Measurements from ENCODE around the gene MS4A10. TPM values are rescaled to one million over a fixed set of nuclear protein-coding genes. Genes with fewer than 3 reads are reported as not detected.
"Not testable (repeated sequence)": the region's sequence is repeated elsewhere in the genome, so short reads cannot be mapped to it uniquely, and the experiment has no call there.

Gene MS4A10
- total RNA-seq, 2 experiments from 2014 or later = not detected

DNA sequence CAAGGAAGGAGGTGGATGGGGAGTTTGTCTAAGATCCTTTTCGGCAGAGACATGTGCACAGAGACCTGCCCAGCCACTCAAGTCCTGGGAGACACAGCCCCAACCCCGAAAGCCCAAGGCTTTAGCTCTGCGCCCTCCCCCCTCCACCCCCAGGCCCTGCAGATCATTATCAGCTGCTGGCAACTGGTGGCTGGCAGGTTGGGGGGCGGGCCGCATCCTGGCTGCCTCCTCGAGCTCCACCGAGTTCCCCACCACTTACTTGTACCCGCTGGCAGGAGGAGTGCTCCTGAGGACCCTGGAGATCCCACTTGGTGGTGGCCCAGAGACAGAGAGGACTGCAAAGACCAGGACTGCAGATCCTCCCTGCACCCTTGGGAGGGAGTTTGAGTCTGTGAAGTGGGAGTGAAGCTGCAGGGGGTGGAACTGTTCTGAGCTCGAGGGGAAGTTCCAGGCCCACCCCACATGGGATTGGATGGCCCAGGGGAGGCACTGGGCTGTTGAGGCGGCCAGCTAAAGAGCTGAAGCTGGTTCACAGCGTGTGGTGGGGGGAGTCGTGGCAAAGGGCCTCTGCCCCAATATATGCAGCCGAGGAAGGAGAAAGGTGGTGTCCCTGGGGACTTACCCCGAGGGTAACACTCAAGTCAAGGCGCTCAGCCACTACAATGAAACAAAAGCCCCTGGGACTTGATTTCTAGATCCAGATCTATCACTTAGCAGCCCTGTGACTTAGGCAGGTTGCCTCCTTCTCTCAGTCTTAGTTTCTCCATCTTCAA, 36.9 kb downstream of the MS4A10 start:
- TF ChIP-seq, protein P1, sequence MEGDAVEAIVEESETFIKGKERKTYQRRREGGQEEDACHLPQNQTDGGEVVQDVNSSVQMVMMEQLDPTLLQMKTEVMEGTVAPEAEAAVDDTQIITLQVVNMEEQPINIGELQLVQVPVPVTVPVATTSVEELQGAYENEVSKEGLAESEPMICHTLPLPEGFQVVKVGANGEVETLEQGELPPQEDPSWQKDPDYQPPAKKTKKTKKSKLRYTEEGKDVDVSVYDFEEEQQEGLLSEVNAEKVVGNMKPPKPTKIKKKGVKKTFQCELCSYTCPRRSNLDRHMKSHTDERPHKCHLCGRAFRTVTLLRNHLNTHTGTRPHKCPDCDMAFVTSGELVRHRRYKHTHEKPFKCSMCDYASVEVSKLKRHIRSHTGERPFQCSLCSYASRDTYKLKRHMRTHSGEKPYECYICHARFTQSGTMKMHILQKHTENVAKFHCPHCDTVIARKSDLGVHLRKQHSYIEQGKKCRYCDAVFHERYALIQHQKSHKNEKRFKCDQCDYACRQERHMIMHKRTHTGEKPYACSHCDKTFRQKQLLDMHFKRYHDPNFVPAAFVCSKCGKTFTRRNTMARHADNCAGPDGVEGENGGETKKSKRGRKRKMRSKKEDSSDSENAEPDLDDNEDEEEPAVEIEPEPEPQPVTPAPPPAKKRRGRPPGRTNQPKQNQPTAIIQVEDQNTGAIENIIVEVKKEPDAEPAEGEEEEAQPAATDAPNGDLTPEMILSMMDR (IDR thresholded peaks at IDR 0.05) = no peak
- ATAC-seq (peak; percentile 27), DNase-seq (no peak)
- CTCF ChIA-PET = interaction anchor here (1.4 to 5.5 kb wide), 2 partner anchors 9 to 65 kb away, joined by 3 to 41 read pairs; no protein-coding TSS in a partner anchor
- POLR2A ChIA-PET = no interaction called here
- Mint-ChIP-seq H3K27ac (no peak overlapping the region), H3K9me3 (peaks cover 6% of the 10 kb centered on the region), H3K4me3 (no peak overlapping the region), H3K27me3 (no peaks in the 10 kb centered on the region), H3K36me3 (ENCODE audit: low read depth) (no peaks in the 10 kb centered on the region), H3K4me1 (ENCODE audit: low read depth) (no peaks in the 10 kb centered on the region)
- intact Hi-C loops (cut with micrococcal nuclease) = loop anchor here (10.0 kb wide), 1 partner anchor 57 kb away; no protein-coding TSS in a partner anchor

DNA sequence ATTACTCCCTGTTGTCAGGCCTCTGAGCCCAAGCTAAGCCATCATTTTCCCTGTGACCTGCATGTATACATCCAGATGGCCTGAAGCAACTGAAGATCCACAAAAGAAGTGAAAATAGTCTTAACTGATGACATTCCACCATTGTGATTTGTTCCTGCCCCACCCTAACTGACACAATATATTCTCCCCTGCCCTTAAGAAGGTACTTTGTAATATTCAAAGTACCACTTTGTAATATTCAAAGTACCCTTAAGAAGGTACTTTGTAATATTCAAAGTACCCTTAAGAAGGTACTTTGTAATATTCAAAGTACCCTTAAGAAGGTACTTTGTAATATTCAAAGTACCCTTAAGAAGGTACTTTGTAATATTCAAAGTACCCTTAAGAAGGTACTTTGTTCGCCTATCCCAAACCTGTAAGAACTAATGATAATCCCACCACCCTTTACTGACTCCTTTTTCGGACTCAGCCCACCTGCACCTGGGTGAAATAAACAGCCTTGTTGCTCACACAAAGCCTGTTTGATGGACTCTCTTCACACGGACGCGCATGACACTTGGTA, 38.7 kb downstream of the MS4A10 start:
- intact Hi-C loops (cut with micrococcal nuclease) = loop anchor here (10.0 kb wide), 1 partner anchor 59 kb away; no protein-coding TSS in a partner anchor
- CTCF ChIA-PET = interaction anchor here (0.8 to 5.5 kb wide), 4 partner anchors 7 to 364 kb away, joined by 3 to 41 read pairs (median 4); no protein-coding TSS in a partner anchor
- POLR2A ChIA-PET = not testable (repeated sequence)

GRCh38 chr11:60825118-60825517, 40.0 kb downstream of the MS4A10 start:
- ATAC-seq (no peak), DNase-seq (no peak)
- TF ChIP-seq, protein P1 (IDR thresholded peaks at IDR 0.05) = no peak
- intact Hi-C loops (cut with micrococcal nuclease) = loop anchor here (10.0 kb wide), 1 partner anchor 60 kb away; no protein-coding TSS in a partner anchor
- Mint-ChIP-seq H3K27me3 (no peaks in the 10 kb centered on the region), H3K9me3 (no peaks in the 10 kb centered on the region), H3K4me1 (ENCODE audit: low read depth) (no peaks in the 10 kb centered on the region), H3K36me3 (ENCODE audit: low read depth) (no peaks in the 10 kb centered on the region), H3K27ac (no peak overlapping the region), H3K4me3 (no peak overlapping the region)
- ChIA-PET CTCF (interaction anchor here (1.0 to 1.4 kb wide), 2 partner anchors 50 to 62 kb away, joined by 3 to 4 read pairs; no protein-coding TSS in a partner anchor), POLR2A (interaction anchor here (0.5 kb wide), 1 partner anchor 157 kb away, joined by 3 read pairs; no protein-coding TSS in a partner anchor)

More for the DNA sequence above, 38.7 kb downstream of the MS4A10 start:
- H3K9me3 Mint-ChIP-seq; DNase-seq; ATAC-seq; H3K27ac Mint-ChIP-seq; H3K27me3 Mint-ChIP-seq; H3K36me3 Mint-ChIP-seq (ENCODE audit: low read depth); H3K4me3 Mint-ChIP-seq; H3K4me1 Mint-ChIP-seq (ENCODE audit: low read depth): not testable (repeated sequence)

DNA sequence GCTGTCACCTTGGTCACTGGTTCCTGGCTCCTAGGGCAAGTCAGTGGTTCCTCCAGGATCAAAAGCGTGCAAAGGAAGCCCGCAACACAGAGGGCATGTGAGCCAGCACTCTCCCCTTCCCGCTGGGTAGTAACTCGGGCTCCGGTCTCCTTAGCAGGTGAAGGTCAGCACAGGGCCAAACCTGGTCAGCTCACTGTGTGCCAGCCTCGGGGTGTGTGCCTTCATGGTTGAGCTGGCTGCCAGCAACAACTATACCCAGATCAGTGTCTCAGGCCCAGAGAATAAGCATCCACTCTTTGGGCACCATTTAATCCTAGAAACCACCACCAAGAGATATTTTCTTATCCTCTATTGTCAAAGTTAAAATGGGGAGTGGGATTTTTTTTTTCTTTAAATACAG, 40.7 kb downstream of the MS4A10 start:
- CTCF ChIA-PET = interaction anchor here (2.2 kb wide), 1 partner anchor 76 kb away, joined by 5 read pairs; no protein-coding TSS in a partner anchor

More for the DNA sequence above, 40.7 kb downstream of the MS4A10 start:
- DNase-seq = no peak
- Mint-ChIP-seq H3K4me1 (ENCODE audit: low read depth) (no peaks in the 10 kb centered on the region), H3K27ac (no peak overlapping the region), H3K4me3 (no peak overlapping the region), H3K27me3 (no peaks in the 10 kb centered on the region), H3K9me3 (no peaks in the 10 kb centered on the region), H3K36me3 (ENCODE audit: low read depth) (no peaks in the 10 kb centered on the region)
- TF ChIP-seq, protein P1 (IDR thresholded peaks at IDR 0.05) = no peak
- intact Hi-C loops (cut with micrococcal nuclease) = loop anchor here (10.0 kb wide), 1 partner anchor 61 kb away; no protein-coding TSS in a partner anchor
- ATAC-seq = no peak
- POLR2A ChIA-PET = no interaction called here

Data from activated CD8-positive, alpha-beta T cell treated with anti-CD3 and anti-CD28 coated beads for 36 hours (primary cell).